CD4-positive, alpha-beta T cell (primary cell): ENCODE measurements around the gene PSMD12. TPM values are rescaled to one million over a fixed set of nuclear protein-coding genes. Genes with fewer than 3 reads are reported as not detected.
"Not testable (repeated sequence)": the region's sequence is repeated elsewhere in the genome, so short reads cannot be mapped to it uniquely, and the experiment has no call there.

Experiments used
- ATAC-seq: fragments of 200-7000 bp; cut with Tn5 transposase; one replicate; pipeline ENCODE4 v1.10.0; 2022; ENCODE audit warnings: mild to moderate bottlenecking; ENCODE audit not compliant: poor library complexity
- CTCF ChIA-PET: fragments of 350-600 bp; sonication (Branson Sonifier 250); formaldehyde crosslinking; loops from one replicate; lab custom pipeline; 2021; ENCODE audit warnings: antibody characterized with exemption, inconsistent platforms; lab: Charles Lee
- POLR2A ChIA-PET: fragments of 350-600 bp; sonication (Branson Sonifier 250); formaldehyde crosslinking; loops from one replicate; lab custom pipeline; 2021; ENCODE audit warnings: antibody characterized with exemption, inconsistent platforms; lab: Charles Lee
- DNase-seq, 14 experiments: peaks; one replicate each; pipeline ENCODE4 v3.0.0-alpha.2; 2013 to 2020; ENCODE audit warnings: mixed read lengths in 2 of 14
- H3K27ac ChIP-seq, 2 donors: one replicate each; pipeline versions ENCODE4 v1.5.1 to v1.7.0; 2013; ENCODE audit warnings: low read length in 2 of 2, low read depth in 1 of 2, mild to moderate bottlenecking in 1 of 2
- H3K27me3 ChIP-seq, 2 experiments: 1 replicate in 1 of 2; 2 replicates in 1 of 2; pipeline versions ENCODE4 v1.6.1 to v1.7.0; 2013; ENCODE audit warnings: low read length in 2 of 2, control low read depth in 1 of 2, mild to moderate bottlenecking in 1 of 2, moderate library complexity in 1 of 2; ENCODE audit not compliant: insufficient read depth in 2 of 2, control insufficient read depth in 1 of 2
- H3K36me3 ChIP-seq: one replicate; pipeline ENCODE4 v1.6.1; 2013; ENCODE audit warnings: low read length, control low read depth; ENCODE audit not compliant: insufficient read depth
- H3K4me1 ChIP-seq: one replicate; pipeline ENCODE4 v1.6.1; 2013; ENCODE audit warnings: low read length, control low read depth; ENCODE audit not compliant: insufficient read depth
- H3K4me3 ChIP-seq: one replicate; pipeline ENCODE4 v1.5.1; 2013; ENCODE audit warnings: mild to moderate bottlenecking, low read length, moderate library complexity
- H3K9me3 ChIP-seq, 2 experiments: 1 replicate in 1 of 2; 2 replicates in 1 of 2; pipeline versions ENCODE4 v1.6.1 to v1.7.0; 2013; ENCODE audit warnings: low read length in 2 of 2, mild to moderate bottlenecking in 2 of 2, control low read depth in 1 of 2, moderate library complexity in 1 of 2; ENCODE audit not compliant: control insufficient read depth in 1 of 2, insufficient read depth in 1 of 2
- H3K27ac Mint-ChIP-seq: one replicate; pipeline ENCODE4 v1.8.0; 2020; ENCODE audit warnings: mixed read lengths
- H3K27me3 Mint-ChIP-seq: one replicate; pipeline ENCODE4 v1.8.0; 2021; ENCODE audit warnings: mixed read lengths
- H3K36me3 Mint-ChIP-seq: one replicate; pipeline ENCODE4 v1.8.0; 2021; ENCODE audit warnings: low read depth, mixed read lengths
- H3K4me1 Mint-ChIP-seq: one replicate; pipeline ENCODE4 v1.8.0; 2021; ENCODE audit warnings: low read depth, mixed read lengths
- H3K4me3 Mint-ChIP-seq: one replicate; pipeline ENCODE4 v1.8.0; 2020; ENCODE audit warnings: mild to moderate bottlenecking, mixed read lengths
- H3K9me3 Mint-ChIP-seq: one replicate; pipeline ENCODE4 v1.8.0; 2020; ENCODE audit warnings: mixed read lengths
- intact Hi-C, 2 experiments: fragments of 100-400 bp; cut with DNase I in 1 of 2; cut with micrococcal nuclease in 1 of 2; formaldehyde crosslinking; loops; one replicate each; pipeline versions ENCODE4 v1.15.1 to v1.9.0; 2023 to 2025; cut with DNase I, micrococcal nuclease
- total RNA-seq, 174 experiments: library from RNA in 2 of 174; stranded (reverse) in 2 of 174; gene quantifications; one replicate each; pipeline ENCODE4 v1.2.3 and lab custom pipeline; 2021 to 2026
- TF ChIP-seq, protein P1 (sequence below): fragments of 200-600 bp; IDR thresholded peaks from one replicate; pipeline ENCODE4 v1.8.0; 2022; ENCODE audit warnings: antibody characterized with exemption, mild to moderate bottlenecking

PSMD12 gene
- total RNA-seq, 2 experiments from 2014 or later, result 49.3 to 52.5 TPM

DNA sequence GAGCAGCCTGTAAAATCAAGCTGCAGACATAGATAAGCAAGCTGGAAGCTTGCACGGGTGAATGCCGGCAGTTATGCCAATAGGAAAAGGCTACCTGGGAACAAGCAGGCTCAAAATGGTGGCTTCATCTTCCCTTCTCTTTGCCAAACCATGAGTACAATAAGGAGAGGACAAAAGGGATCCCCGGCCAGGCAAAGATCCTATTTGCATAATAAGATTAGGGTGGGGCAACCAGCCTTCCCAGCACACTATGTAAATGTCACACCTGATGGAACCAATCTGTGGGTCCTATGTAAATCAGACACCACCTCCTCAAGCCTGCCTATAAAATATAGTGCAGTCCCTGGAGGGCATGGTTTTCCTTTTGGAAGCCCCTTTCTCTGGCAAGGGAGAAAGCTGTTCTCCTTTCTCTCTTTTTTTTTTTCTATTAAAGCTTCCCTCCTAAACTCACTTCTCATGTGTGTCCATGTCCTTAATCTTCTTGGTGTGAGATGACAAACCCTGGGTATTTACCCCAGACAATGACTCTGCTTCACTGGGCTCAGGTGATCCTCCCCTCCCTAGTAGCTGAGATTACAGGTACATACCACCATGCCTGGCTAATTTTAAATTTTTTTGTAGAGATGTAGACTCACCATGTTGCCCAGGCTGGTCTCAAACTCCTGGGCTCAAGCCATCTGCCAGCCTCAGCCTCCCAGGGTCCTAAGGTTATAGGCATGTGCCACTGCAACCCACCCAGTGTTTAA is 44.2 kb downstream of the PSMD12 start:
- no peak for DNase-seq
- TF ChIP-seq, protein P1, sequence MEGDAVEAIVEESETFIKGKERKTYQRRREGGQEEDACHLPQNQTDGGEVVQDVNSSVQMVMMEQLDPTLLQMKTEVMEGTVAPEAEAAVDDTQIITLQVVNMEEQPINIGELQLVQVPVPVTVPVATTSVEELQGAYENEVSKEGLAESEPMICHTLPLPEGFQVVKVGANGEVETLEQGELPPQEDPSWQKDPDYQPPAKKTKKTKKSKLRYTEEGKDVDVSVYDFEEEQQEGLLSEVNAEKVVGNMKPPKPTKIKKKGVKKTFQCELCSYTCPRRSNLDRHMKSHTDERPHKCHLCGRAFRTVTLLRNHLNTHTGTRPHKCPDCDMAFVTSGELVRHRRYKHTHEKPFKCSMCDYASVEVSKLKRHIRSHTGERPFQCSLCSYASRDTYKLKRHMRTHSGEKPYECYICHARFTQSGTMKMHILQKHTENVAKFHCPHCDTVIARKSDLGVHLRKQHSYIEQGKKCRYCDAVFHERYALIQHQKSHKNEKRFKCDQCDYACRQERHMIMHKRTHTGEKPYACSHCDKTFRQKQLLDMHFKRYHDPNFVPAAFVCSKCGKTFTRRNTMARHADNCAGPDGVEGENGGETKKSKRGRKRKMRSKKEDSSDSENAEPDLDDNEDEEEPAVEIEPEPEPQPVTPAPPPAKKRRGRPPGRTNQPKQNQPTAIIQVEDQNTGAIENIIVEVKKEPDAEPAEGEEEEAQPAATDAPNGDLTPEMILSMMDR, result no peak
- no peaks in the 10 kb centered on the region for H3K9me3 ChIP-seq
- intact Hi-C loops, result no loop called here
- H3K4me1 Mint-ChIP-seq, result no peaks in the 10 kb centered on the region
- ChIA-PET POLR2A (no interaction called here), CTCF (no interaction called here)
- H3K27me3 ChIP-seq, result no peaks in the 10 kb centered on the region
- no peak for ATAC-seq
- H3K36me3 Mint-ChIP-seq, result no peaks in the 10 kb centered on the region
- H3K4me1 ChIP-seq, result no peaks in the 10 kb centered on the region
- H3K4me3 Mint-ChIP-seq, result no peak overlapping the region
- no peaks in the 10 kb centered on the region for H3K27me3 Mint-ChIP-seq
- no peak overlapping the region for H3K27ac Mint-ChIP-seq
- no peaks in the 10 kb centered on the region for H3K9me3 Mint-ChIP-seq
- no peaks in the 10 kb centered on the region for H3K36me3 ChIP-seq
- H3K27ac ChIP-seq, result no peak overlapping the region
- no peak overlapping the region for H3K4me3 ChIP-seq

DNA sequence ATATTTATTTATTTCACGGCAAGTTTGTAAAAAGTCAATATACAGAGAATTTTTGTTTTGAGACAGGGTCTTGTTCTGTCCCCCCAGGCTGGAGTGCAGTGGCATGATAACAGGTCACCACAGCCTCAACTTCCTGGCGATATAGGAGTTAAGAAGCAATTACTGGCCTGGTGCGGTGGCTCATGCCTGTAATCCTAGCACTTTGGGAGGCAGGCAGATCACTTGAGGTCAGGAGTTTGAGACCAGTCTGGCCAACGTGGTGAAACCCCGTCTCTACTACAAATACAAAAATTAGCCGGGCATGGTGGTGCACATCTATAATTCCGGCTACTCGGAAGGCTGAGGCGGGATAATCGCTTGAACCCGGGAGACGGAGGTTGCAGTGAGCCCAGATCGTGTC is 44.9 kb downstream of the PSMD12 start:
- H3K9me3 Mint-ChIP-seq, H3K9me3 ChIP-seq, DNase-seq, H3K27me3 Mint-ChIP-seq, H3K27ac ChIP-seq, H3K4me3 Mint-ChIP-seq, H3K4me3 ChIP-seq, CTCF ChIA-PET, H3K36me3 Mint-ChIP-seq, H3K4me1 Mint-ChIP-seq, POLR2A ChIA-PET, H3K27ac Mint-ChIP-seq, H3K4me1 ChIP-seq, H3K36me3 ChIP-seq, intact Hi-C loops, H3K27me3 ChIP-seq, ATAC-seq: not testable (repeated sequence)

DNA sequence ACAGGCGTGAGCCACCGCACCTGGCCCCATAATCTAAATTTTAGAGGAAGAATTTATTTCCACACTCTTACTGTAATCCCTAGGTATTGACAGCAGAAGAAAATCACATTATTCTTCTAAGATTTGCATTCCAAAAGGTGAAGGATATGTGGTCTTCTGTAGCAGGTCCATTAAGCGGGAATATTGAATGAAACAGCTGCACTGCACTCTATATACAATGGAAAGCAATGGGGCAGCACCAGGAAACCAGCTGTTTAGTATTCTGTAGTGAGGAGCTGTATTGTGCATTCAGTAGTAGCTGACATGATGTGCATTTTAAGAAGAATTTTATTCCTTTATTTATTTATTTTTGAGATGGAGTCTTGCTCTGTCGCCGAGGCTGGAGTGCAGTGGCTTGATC is 49.6 kb downstream of the PSMD12 start:
- ChIA-PET POLR2A (interaction anchor here (0.6 kb wide), 1 partner anchor 411 kb away, joined by 4 read pairs; no protein-coding TSS in a partner anchor), CTCF (interaction anchor here (0.6 kb wide), 1 partner anchor 26 kb away, joined by 3 read pairs; no protein-coding TSS in a partner anchor)
- H3K27ac ChIP-seq, result no peak overlapping the region
- DNase-seq (no peak), ATAC-seq (no peak)
- H3K4me3 Mint-ChIP-seq, result no peak overlapping the region
- no peaks in the 10 kb centered on the region for H3K4me1 ChIP-seq
- H3K27me3 ChIP-seq, result no peaks in the 10 kb centered on the region
- no peaks in the 10 kb centered on the region for H3K36me3 ChIP-seq
- H3K9me3 Mint-ChIP-seq, result no peaks in the 10 kb centered on the region
- H3K36me3 Mint-ChIP-seq, result no peaks in the 10 kb centered on the region
- H3K4me1 Mint-ChIP-seq, result no peaks in the 10 kb centered on the region
- TF ChIP-seq, protein P1, result no peak
- H3K4me3 ChIP-seq, result no peak overlapping the region
- H3K9me3 ChIP-seq, result no peaks in the 10 kb centered on the region
- H3K27ac Mint-ChIP-seq, result no peak overlapping the region
- no peaks in the 10 kb centered on the region for H3K27me3 Mint-ChIP-seq
- intact Hi-C loops, result no loop called here

DNA sequence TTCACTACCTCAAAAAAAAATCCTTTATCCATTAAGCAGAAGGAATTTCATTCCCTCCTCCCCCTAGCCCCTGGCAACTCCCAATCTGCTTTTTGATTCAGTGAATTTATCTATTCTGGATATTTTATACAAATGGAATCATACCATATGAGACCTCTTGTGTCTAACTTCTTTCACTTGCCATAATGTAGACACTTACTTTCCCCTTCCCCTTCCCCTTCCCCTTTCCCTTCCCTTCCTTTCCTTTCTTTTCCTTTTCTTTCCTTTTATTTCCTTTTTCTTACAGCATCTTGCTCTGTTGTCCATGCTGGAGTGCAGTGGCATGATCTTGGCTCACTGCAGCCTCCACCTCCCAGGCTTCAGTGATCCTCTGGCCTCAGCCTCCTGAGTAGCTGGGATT is 50.5 kb downstream of the PSMD12 start:
- Mint-ChIP-seq H3K4me1 (no peaks in the 10 kb centered on the region), H3K27me3 (no peaks in the 10 kb centered on the region), H3K36me3 (no peaks in the 10 kb centered on the region), H3K9me3 (no peaks in the 10 kb centered on the region), H3K4me3 (no peak overlapping the region), H3K27ac (no peak overlapping the region)
- no peak for ATAC-seq
- Histone ChIP-seq H3K9me3 (no peaks in the 10 kb centered on the region), H3K4me3 (no peak overlapping the region), H3K27ac (no peak overlapping the region), H3K4me1 (no peaks in the 10 kb centered on the region), H3K27me3 (no peaks in the 10 kb centered on the region), H3K36me3 (no peaks in the 10 kb centered on the region)
- ChIA-PET CTCF (no interaction called here), POLR2A (no interaction called here)
- intact Hi-C loops, result no loop called here
- no peak for DNase-seq
- TF ChIP-seq, protein P1, result no peak
